ENCODE measurements around the gene MICB. TPM values are rescaled to one million over a fixed set of nuclear protein-coding genes. Genes with fewer than 3 reads are reported as not detected.
A peak's percentile ranks its signal among the peaks of the same experiment; 100 is the strongest.

The MICB gene
- total RNA-seq, 6 donors from 2014 or later: 4.9 to 14.4 (median 11.3) TPM

DNA sequence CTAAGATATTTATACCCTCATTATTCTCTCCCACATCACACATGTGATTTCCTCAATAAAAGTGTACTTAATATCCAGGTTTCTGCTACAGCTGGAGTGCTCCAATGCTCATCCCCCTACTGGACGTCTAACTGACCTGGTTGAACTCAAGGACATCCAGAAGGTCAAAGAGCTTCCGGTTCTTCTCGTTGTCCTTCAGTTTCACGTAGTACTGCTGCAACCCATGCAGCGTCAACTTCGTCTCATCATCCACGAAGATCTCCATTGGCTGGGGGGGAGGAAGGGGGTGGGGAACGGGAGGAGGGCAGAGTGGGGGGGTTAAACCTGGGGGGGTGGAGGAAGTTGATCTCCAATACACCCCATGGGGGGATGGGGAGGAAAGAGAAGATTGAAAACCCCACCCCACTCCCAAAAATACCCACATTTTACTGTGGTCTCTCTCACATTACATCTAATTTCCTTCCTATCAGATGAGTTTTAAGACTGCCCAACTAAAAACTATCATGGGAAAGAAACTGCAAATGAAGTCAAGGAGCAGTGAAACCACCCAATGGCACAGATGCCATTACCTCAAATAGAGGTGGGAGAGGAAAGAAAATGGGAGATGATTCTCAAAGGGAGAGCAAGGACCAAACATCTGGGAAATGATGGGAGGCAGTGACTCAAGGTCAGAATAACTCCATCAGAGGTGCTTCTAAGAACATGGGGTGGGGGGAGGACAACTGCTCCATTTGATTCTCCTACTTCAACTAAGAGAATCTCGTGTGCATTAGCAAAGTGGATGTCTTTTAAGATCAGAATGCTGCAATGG, 34.9 kb downstream of the MICB start:
- 66 to 70% methylated on average over 9 of the region's 9 CpGs for WGBS, 2 donors
- no peaks in the 10 kb centered on the region for H3K9me3 ChIP-seq
- TF ChIP-seq, protein P1, sequence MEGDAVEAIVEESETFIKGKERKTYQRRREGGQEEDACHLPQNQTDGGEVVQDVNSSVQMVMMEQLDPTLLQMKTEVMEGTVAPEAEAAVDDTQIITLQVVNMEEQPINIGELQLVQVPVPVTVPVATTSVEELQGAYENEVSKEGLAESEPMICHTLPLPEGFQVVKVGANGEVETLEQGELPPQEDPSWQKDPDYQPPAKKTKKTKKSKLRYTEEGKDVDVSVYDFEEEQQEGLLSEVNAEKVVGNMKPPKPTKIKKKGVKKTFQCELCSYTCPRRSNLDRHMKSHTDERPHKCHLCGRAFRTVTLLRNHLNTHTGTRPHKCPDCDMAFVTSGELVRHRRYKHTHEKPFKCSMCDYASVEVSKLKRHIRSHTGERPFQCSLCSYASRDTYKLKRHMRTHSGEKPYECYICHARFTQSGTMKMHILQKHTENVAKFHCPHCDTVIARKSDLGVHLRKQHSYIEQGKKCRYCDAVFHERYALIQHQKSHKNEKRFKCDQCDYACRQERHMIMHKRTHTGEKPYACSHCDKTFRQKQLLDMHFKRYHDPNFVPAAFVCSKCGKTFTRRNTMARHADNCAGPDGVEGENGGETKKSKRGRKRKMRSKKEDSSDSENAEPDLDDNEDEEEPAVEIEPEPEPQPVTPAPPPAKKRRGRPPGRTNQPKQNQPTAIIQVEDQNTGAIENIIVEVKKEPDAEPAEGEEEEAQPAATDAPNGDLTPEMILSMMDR (IDR thresholded peaks at IDR 0.05): no peak
- H3K27ac ChIP-seq: no peak overlapping the region
- no peaks in the 10 kb centered on the region for H3K27me3 ChIP-seq
- H3K36me3 ChIP-seq: peaks cover 54 to 90% (median 83%) of the 10 kb centered on the region in 4 donors
- H3K4me1 ChIP-seq: no peaks in the 10 kb centered on the region
- H3K4me3 ChIP-seq: no peak overlapping the region
- DNase-seq (no peak), ATAC-seq (ENCODE audit: low FRiP score in 2 of 2) (no peak)

DNA sequence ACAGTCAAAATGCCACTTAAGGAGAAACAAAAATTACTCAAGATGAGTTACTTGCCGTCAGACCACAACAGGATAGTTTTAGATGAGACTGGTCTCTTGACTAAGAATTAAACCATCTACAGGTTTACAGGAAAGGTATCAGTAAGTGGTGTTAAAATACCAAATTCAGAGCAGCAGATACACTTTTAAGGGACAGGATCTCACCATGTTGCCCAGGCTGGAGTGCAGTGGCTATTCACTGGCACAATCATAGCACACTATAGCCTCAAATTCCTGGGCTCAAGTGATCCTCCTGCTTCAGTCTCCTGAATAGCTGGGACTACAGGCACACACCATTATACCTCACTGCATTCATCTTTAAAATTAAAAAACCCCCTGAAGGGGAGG, 35.5 kb downstream of the MICB start:
- Histone ChIP-seq H3K27ac (no peak overlapping the region), H3K4me1 (peaks cover 0 to 4% (median 3%) of the 10 kb centered on the region in 4 donors), H3K9me3 (no peaks in the 10 kb centered on the region), H3K27me3 (no peaks in the 10 kb centered on the region), H3K36me3 (peaks cover 56 to 96% (median 88%) of the 10 kb centered on the region in 4 donors), H3K4me3 (no peak overlapping the region)
- no peak for DNase-seq
- no peak for TF ChIP-seq EP300 (IDR thresholded peaks at IDR 0.05)
- no peak for TF ChIP-seq POLR2A (IDR thresholded peaks at IDR 0.05)
- no peak for TF ChIP-seq POLR2AphosphoS5 (IDR thresholded peaks at IDR 0.05)
- WGBS, 2 donors: 89 to 91% methylated on average over 1 of the region's 1 CpG
- no peak for ATAC-seq (ENCODE audit: low FRiP score in 2 of 2)

DNA sequence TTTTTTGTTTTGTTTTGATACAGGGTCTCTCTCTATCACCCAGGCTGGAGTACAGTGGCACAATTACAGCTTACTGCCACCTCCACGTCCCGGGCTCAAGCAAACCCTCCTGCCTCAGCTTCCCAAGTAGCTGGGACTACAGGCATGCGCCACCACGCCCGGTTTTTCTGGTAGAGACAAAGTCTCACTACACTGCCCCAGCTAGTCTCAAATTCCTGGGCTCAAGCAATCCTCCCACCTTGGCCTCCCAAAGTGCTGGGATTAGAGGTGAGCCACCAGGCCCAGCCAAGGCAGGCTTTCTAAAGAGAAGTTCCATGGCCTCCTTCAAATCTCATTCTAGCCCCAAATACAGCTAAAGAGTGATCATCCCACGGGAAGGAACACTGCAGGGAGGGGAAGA, 36.1 kb downstream of the MICB start:
- Histone ChIP-seq H3K4me3 (no peak overlapping the region), H3K9me3 (no peaks in the 10 kb centered on the region), H3K4me1 (peaks cover 4 to 10% (median 9%) of the 10 kb centered on the region in 4 donors), H3K27me3 (no peaks in the 10 kb centered on the region), H3K27ac (no peak overlapping the region), H3K36me3 (peaks cover 56 to 98% (median 94%) of the 10 kb centered on the region in 4 donors)
- ATAC-seq (ENCODE audit: low FRiP score in 2 of 2) (no peak), DNase-seq (no peak)
- WGBS, 2 donors: 89 to 90% methylated on average over 6 of the region's 6 CpGs
- TF ChIP-seq, protein P1 (IDR thresholded peaks at IDR 0.05): no peak
- TF ChIP-seq POLR2AphosphoS5 (IDR thresholded peaks at IDR 0.05) (no peak), EP300 (IDR thresholded peaks at IDR 0.05) (no peak), POLR2A (IDR thresholded peaks at IDR 0.05) (no peak)

DNA sequence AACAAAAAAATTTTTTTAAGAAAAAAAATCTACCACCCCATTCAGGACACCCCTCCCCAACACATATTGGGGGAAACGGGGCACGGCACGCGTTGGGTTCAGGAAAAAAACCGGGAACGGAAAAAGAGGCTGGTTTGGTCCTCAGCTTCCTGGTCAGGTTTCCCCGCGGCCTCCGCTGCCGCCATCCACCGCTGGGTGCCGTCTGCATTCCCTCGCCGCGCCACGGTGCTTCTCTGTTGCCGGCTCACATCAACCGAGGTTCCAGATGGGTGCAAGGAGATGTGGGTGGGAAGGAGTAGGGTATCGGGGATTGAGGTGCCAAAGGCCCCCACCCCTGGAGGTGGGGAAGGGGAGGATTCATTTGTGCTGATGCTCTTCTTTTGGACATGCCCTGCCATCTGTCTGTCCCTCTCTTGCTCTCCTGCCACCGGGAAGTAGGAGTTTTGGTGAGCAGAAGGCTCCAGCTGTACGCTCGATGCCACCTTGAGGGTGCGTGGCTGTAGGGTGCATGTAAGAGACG, 36.6 kb downstream of the MICB start:
- H3K27ac ChIP-seq: no peak overlapping the region
- peaks cover 10 to 15% (median 15%) of the 10 kb centered on the region in 4 donors for H3K4me1 ChIP-seq
- DNase-seq (peak in 1 of 2 donors; percentile 64), ATAC-seq (ENCODE audit: low FRiP score in 2 of 2) (no peak)
- H3K36me3 ChIP-seq: peaks cover 56 to 100% (median 98%) of the 10 kb centered on the region in 4 donors
- no peak overlapping the region for H3K4me3 ChIP-seq
- H3K27me3 ChIP-seq: no peaks in the 10 kb centered on the region
- H3K9me3 ChIP-seq: no peaks in the 10 kb centered on the region
- 90 to 92% methylated on average over 24 of the region's 24 CpGs for WGBS, 2 donors
- no peak for TF ChIP-seq POLR2AphosphoS5 (IDR thresholded peaks at IDR 0.05)
- TF ChIP-seq, protein P1 (IDR thresholded peaks at IDR 0.05): no peak
- no peak for TF ChIP-seq EP300 (IDR thresholded peaks at IDR 0.05)
- no peak for TF ChIP-seq POLR2A (IDR thresholded peaks at IDR 0.05)

DNA sequence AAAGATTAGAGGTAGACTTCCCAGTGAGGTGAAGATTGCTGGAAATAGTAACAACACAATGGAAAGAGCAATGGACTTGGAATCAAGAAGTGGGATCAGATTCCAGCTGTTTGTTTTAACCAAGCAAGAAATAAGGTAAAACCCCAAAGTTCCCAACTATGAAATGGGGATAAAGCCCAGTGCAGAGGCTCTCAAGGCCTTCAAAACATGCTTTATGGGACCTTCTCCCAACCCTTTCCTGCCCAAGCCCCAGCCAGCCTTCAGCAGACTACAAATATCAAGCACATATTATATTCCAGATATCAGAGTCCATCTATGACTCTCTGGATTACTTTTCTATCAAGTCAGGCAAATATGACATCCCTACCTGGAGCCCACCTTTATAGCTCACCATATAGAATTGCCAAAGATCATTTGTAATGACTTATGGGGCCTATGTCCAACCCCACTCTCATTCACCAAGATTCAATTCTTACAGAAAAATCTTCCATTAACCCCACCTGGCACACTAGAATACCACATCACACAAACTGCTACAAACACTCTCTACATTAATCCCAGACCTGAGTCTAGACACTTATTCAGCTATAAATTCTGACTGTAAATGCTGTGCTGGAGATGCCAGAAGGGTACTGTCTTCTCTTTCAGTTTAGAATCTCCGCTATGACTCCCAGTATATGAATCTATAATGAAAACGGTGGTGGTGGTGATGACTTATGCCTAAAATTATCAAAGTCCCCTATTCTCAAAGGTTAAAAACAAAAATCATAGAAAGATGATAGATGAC, 37.8 kb downstream of the MICB start:
- H3K4me1 ChIP-seq: peaks cover 21 to 27% (median 26%) of the 10 kb centered on the region in 4 donors
- ATAC-seq (ENCODE audit: low FRiP score in 2 of 2): no peak
- H3K4me3 ChIP-seq: no peak overlapping the region

More for the DNA sequence above, 37.8 kb downstream of the MICB start:
- TF ChIP-seq, protein P1 (IDR thresholded peaks at IDR 0.05): no peak
- no peak for TF ChIP-seq POLR2AphosphoS5 (IDR thresholded peaks at IDR 0.05)
- TF ChIP-seq EP300 (IDR thresholded peaks at IDR 0.05): no peak
- no peak for TF ChIP-seq POLR2A (IDR thresholded peaks at IDR 0.05)
- WGBS, 2 donors: 43 to 70% methylated on average over 2 of the region's 2 CpGs
- Histone ChIP-seq H3K9me3 (no peaks in the 10 kb centered on the region), H3K36me3 (peaks cover 54 to 97% (median 93%) of the 10 kb centered on the region in 4 donors), H3K27me3 (no peaks in the 10 kb centered on the region), H3K27ac (no peak overlapping the region)
- DNase-seq: no peak
